Measurements from ENCODE around the gene TBL1Y.
"Not testable (repeated sequence)": the region's sequence is repeated elsewhere in the genome, so short reads cannot be mapped to it uniquely, and the experiment has no call there.

The TBL1Y gene

GRCh38 chrY:6910372-6911252, at the start of gene TBL1Y:
TSS of gene TBL1Y (plus strand) at chrY:6910697. CDS start at chrY:7025085, 114,388 bp downstream.
- DNase-seq: peak; percentile 27

- DNase-seq: no peak
These were observed 16.0 kb upstream of the TBL1Y start for GRCh38 chrY:6894496-6894895.

- no peak for DNase-seq
These were observed 15.3 kb upstream of the TBL1Y start for GRCh38 chrY:6895236-6895635.

- DNase-seq: not testable (repeated sequence)
These were observed 8.4 kb upstream of the TBL1Y start for GRCh38 chrY:6902116-6902515.

- no peak for DNase-seq
These were observed 2.9 kb upstream of the TBL1Y start for GRCh38 chrY:6907591-6907990.

GRCh38 chrY:6908021-6908420, 2.5 kb upstream of the TBL1Y start:
- DNase-seq: not testable (repeated sequence)

GRCh38 chrY:6909118-6909521, 1.4 kb upstream of the TBL1Y start:
- peak; percentile 27 for DNase-seq

GRCh38 chrY:6909856-6910255, 641 bp upstream of the TBL1Y start:
- DNase-seq: no peak

GRCh38 chrY:6911253-6911881, 870 bp downstream of the TBL1Y start, which contains the start of gene AMELY:
TSS of gene AMELY (minus strand) at chrY:6911752. CDS start at chrY:6872608, 39,144 bp downstream.
- DNase-seq: peak; percentile 30

GRCh38 chrY:6913362-6913761, 2.9 kb downstream of the TBL1Y start:
- no peak for DNase-seq

GRCh38 chrY:6921061-6921460, 10.6 kb downstream of the TBL1Y start:
- DNase-seq: no peak

GRCh38 chrY:6928265-6928664, 17.8 kb downstream of the TBL1Y start:
- DNase-seq: no peak

- no peak for DNase-seq
These were observed 18.7 kb downstream of the TBL1Y start for GRCh38 chrY:6929237-6929636.

GRCh38 chrY:6931779-6932396, 21.4 kb downstream of the TBL1Y start:
- DNase-seq: no peak

GRCh38 chrY:6935497-6935896, 25.0 kb downstream of the TBL1Y start:
- DNase-seq: no peak

- no peak for DNase-seq
These were observed 37.2 kb downstream of the TBL1Y start for GRCh38 chrY:6947695-6948094.

- no peak for DNase-seq
These were observed 37.9 kb downstream of the TBL1Y start for GRCh38 chrY:6948378-6948777.

GRCh38 chrY:6949947-6950346, 39.5 kb downstream of the TBL1Y start:
- DNase-seq: no peak

- DNase-seq: peak; percentile 41
These were observed 54.2 kb downstream of the TBL1Y start for GRCh38 chrY:6964732-6965131.

GRCh38 chrY:6966521-6966920, 56.0 kb downstream of the TBL1Y start:
- no peak for DNase-seq

- DNase-seq: no peak
These were observed 57.2 kb downstream of the TBL1Y start for GRCh38 chrY:6967736-6968135.

GRCh38 chrY:6968191-6968590, 57.7 kb downstream of the TBL1Y start:
- no peak for DNase-seq

- no peak for DNase-seq
These were observed 61.9 kb downstream of the TBL1Y start for GRCh38 chrY:6972271-6972887.

Data from left hindlimb (tissue), 1 donor.